GM12878 (cell line): ENCODE results near the gene PLEK2. TPM values are rescaled to one million over a fixed set of nuclear protein-coding genes. Genes with fewer than 3 reads are reported as not detected.

Experiments used
- ATAC-seq: fragments of 200-7000 bp; cut with Tn5 transposase; 3 replicates; pipeline ENCODE4 v1.9.1; 2020; ENCODE audit warnings: mild to moderate bottlenecking, moderate library complexity
- BruUV-seq: library from RNA; stranded (reverse); fragments of 400-500 nt; replicated peaks from 2 replicates; lab custom pipeline; 2021; lab: Mats Ljungman, UMichigan
- CTCF ChIA-PET: fragments of 300-600 bp; sonication (Branson Sonifier 250); formaldehyde crosslinking; extraction: SDS; loops from one replicate; lab custom pipeline; 2021; ENCODE audit warnings: inconsistent platforms; lab: Yijun Ruan, JAX
- POLR2A ChIA-PET: fragments of 350-600 bp; formaldehyde crosslinking; extraction: SDS; loops from one replicate; lab custom pipeline; 2021; ENCODE audit warnings: inconsistent platforms; lab: Charles Lee
- RAD21 ChIA-PET: fragments of 300-600 bp; sonication (Branson Sonifier 250); formaldehyde crosslinking; loops from one replicate; lab custom pipeline; 2023; ENCODE audit warnings: antibody characterized with exemption; ENCODE audit not compliant: unreplicated experiment; lab: Charles Lee
- SMC1A ChIA-PET: fragments of 300-600 bp; sonication (Branson Sonifier 250); formaldehyde crosslinking; loops from one replicate; lab custom pipeline; 2023; ENCODE audit not compliant: unreplicated experiment, uncharacterized antibody; lab: Charles Lee
- DNase-seq: peaks from one replicate; pipeline ENCODE4 v3.0.0-alpha.2; 2011; ENCODE audit warnings: low read depth, low spot score
- FAIRE-seq: peaks from 3 replicates; lab custom pipeline; 2011; peaks lifted over from hg19 to GRCh38; lab: Jason Lieb, UNC
- H2AFZ ChIP-seq: 2 replicates; pipeline ENCODE4 v1.6.0; 2011; ENCODE audit warnings: low read depth, low read length, control low read depth; ENCODE audit not compliant: control insufficient read depth
- H3K27ac ChIP-seq: 2 replicates; pipeline ENCODE4 v1.5.1; 2011; ENCODE audit warnings: control low read depth; ENCODE audit not compliant: control insufficient read depth, insufficient read depth
- H3K27me3 ChIP-seq, 2 experiments: replicated peaks in 1 of 2; 2 replicates each; pipeline versions ENCODE4 v1.6.0 to v1.6.1; 2011; ENCODE audit warnings: low read length in 1 of 2; ENCODE audit not compliant: control insufficient read depth in 2 of 2, insufficient read depth in 2 of 2
- H3K36me3 ChIP-seq, 2 experiments: 2 replicates each; pipeline ENCODE4 v1.5.1; 2011; ENCODE audit warnings: low read length in 1 of 2; ENCODE audit not compliant: control insufficient read depth in 2 of 2, insufficient read depth in 2 of 2
- H3K4me1 ChIP-seq: 2 replicates; pipeline ENCODE4 v1.6.1; 2011; ENCODE audit warnings: mild to moderate bottlenecking, low read length, moderate library complexity, mixed read lengths; ENCODE audit not compliant: control insufficient read depth, insufficient read depth
- H3K4me2 ChIP-seq: 2 replicates; pipeline ENCODE4 v1.6.0; 2011; ENCODE audit warnings: control low read depth; ENCODE audit not compliant: control insufficient read depth, insufficient read depth
- H3K4me3 ChIP-seq: fragments of 200-600 bp; sonication (generic); 2 replicates; pipeline ENCODE4 v1.5.1; 2016
- H3K79me2 ChIP-seq: 2 replicates; pipeline ENCODE4 v1.6.0; 2011; ENCODE audit warnings: low read length; ENCODE audit not compliant: control insufficient read depth, insufficient read depth
- H3K9ac ChIP-seq: 2 replicates; pipeline ENCODE4 v1.8.0; 2011; ENCODE audit warnings: low read length, control low read depth, mixed read lengths; ENCODE audit not compliant: control insufficient read depth, insufficient read depth
- H3K9me3 ChIP-seq: replicated peaks from 3 replicates; pipeline ENCODE4 v1.5.1; 2011; ENCODE audit warnings: mild to moderate bottlenecking, low read length; ENCODE audit not compliant: control insufficient read depth, insufficient read depth
- H4K20me1 ChIP-seq: 2 replicates; pipeline ENCODE4 v1.6.0; 2011; ENCODE audit not compliant: control insufficient read depth, insufficient read depth
- ATF2 ChIP-seq: IDR thresholded peaks from 2 replicates; pipeline ENCODE4 v1.6.1; 2012; ENCODE audit warnings: low read length, inconsistent platforms
- ATF7 ChIP-seq: fragments of 450-650 bp; IDR thresholded peaks from 2 replicates; pipeline ENCODE4 v1.6.1; 2016; ENCODE audit warnings: low read depth, mild to moderate bottlenecking
- CBFB ChIP-seq: IDR thresholded peaks from 2 replicates; pipeline ENCODE4 v1.6.1; 2016; ENCODE audit warnings: antibody characterized with exemption, low read depth
- CUX1 ChIP-seq: IDR thresholded peaks from 2 replicates; pipeline ENCODE4 v1.6.1; 2012; ENCODE audit warnings: improper control_type of control experiment, low read depth, low read length; ENCODE audit not compliant: insufficient replicate concordance
- FOS ChIP-seq: IDR thresholded peaks from 3 replicates; pipeline ENCODE4 v1.6.1; 2011; ENCODE audit warnings: borderline replicate concordance; ENCODE audit not compliant: insufficient read length; ENCODE audit errors: extremely low read depth
- GATAD2B ChIP-seq: fragments of 450-650 bp; conservative IDR thresholded peaks from 2 replicates; pipeline ENCODE4 v1.6.1; 2017; ENCODE audit warnings: low read depth, mild to moderate bottlenecking, moderate library complexity
- KLF5 ChIP-seq: fragments of 450-650 bp; IDR thresholded peaks from 2 replicates; pipeline ENCODE4 v1.6.1; 2014; ENCODE audit warnings: mild to moderate bottlenecking; ENCODE audit not compliant: partially characterized antibody
- MEF2B ChIP-seq: fragments of 450-650 bp; IDR thresholded peaks from 2 replicates; pipeline ENCODE4 v1.6.1; 2018; ENCODE audit warnings: mild to moderate bottlenecking, moderate library complexity; ENCODE audit not compliant: partially characterized antibody, poor library complexity, severe bottlenecking
- MYC ChIP-seq: IDR thresholded peaks from 2 replicates; pipeline ENCODE4 v1.6.1; 2011; ENCODE audit warnings: mild to moderate bottlenecking, low read length, moderate library complexity, inconsistent platforms; ENCODE audit not compliant: insufficient read depth, insufficient replicate concordance, insufficient read length, severe bottlenecking
- PAX5 ChIP-seq: IDR thresholded peaks from 2 replicates; pipeline ENCODE4 v1.6.1; 2011; ENCODE audit warnings: low read depth, low read length, borderline replicate concordance
- RB1 ChIP-seq: fragments of 450-650 bp; formaldehyde crosslinking; IDR thresholded peaks from 2 replicates; pipeline ENCODE4 v1.6.1; 2017; ENCODE audit warnings: mild to moderate bottlenecking, borderline replicate concordance
- RBBP5 ChIP-seq: fragments of 200-600 bp; sonication (generic); conservative IDR thresholded peaks from 2 replicates; pipeline ENCODE4 v1.6.1; 2016
- SMAD1 ChIP-seq: fragments of 450-650 bp; IDR thresholded peaks from 2 replicates; pipeline ENCODE4 v1.6.1; 2018; ENCODE audit warnings: mild to moderate bottlenecking, low read depth; ENCODE audit not compliant: partially characterized antibody
- TBL1XR1 ChIP-seq: IDR thresholded peaks from 2 replicates; pipeline ENCODE4 v1.6.1; 2012; ENCODE audit warnings: low read depth, low read length, improper control_type of control experiment
- ZNF274 ChIP-seq: IDR thresholded peaks from one replicate; pipeline ENCODE4 v1.8.0; 2011; ENCODE audit not compliant: insufficient read length, insufficient read depth
- ZNF622 ChIP-seq: fragments of 450-650 bp; IDR thresholded peaks from 2 replicates; pipeline ENCODE4 v1.6.1; 2017; ENCODE audit warnings: mild to moderate bottlenecking, inconsistent platforms
- WGBS: methylation state at CpG from one replicate; pipeline ENCODE4 v1.1.6; 2016; ENCODE audit warnings: low lambda C conversion rate; ENCODE audit not compliant: insufficient replicate concordance, insufficient coverage; ENCODE audit errors: missing lambda C conversion rate; 5-methylcytosine and 5-hydroxymethylcytosine counted together
- in situ Hi-C: fragments of 300-500 bp; cut with MboI; formaldehyde crosslinking; loops from 9 replicates; pipeline ENCODE4 v1.14.3; 2018; ENCODE audit warnings: mixed read lengths
- intact Hi-C: fragments of 100-400 bp; cut with micrococcal nuclease; formaldehyde crosslinking; loops from one replicate; pipeline ENCODE4 v1.14.2; 2022; ENCODE audit not compliant: unreplicated experiment
- polyA plus RNA-seq, 11 experiments: library from polyadenylated mRNA; depleted of rRNA in 4 of 11; unstranded in 6 of 11; stranded (reverse) in 5 of 11; fragments of >200 nt; fragmentation: Nextera tagmentation in 4 of 11; fragmentation: Illumina TruSeq in 1 of 11; extraction: Ambion mirVana in 4 of 11; extraction: Trizol in 1 of 11; gene quantifications; 1 replicate in 1 of 11; 2 replicates in 10 of 11; pipeline versions ENCODE4 v1.2.1 to v1.2.3, GENCODE V29; 2011 to 2016; ENCODE audit warnings: inconsistent platforms in 2 of 11, missing spikeins in 2 of 11, low read depth in 1 of 11
- total RNA-seq, 4 experiments: library from RNA; depleted of rRNA in 3 of 4; stranded (reverse); fragments of >200 nt in 3 of 4; fragmentation: Illumina TruSeq in 1 of 4; extraction: Trizol in 1 of 4; gene quantifications; 2 replicates each; pipeline versions ENCODE4 v1.2.1 to v1.2.3, GENCODE V29; 2013 to 2021
- TF ChIP-seq, protein P1 (sequence below): IDR thresholded peaks from 2 replicates; pipeline ENCODE4 v1.6.1; 2012; ENCODE audit warnings: low read depth, low read length, improper control_type of control experiment

The PLEK2 gene
- total and polyA plus RNA-seq, 10 of the 15 experiments (the other 5 are each of a cell fraction or from before 2014, with no cell fraction given), result 0.08 to 0.20 TPM; not detected in 8

- in situ Hi-C loops (no loop called here), intact Hi-C loops (no loop called here)
- no peaks in the 10 kb centered on the region for H3K36me3 ChIP-seq
- H4K20me1 ChIP-seq, result no peaks in the 10 kb centered on the region
- ChIA-PET POLR2A (no interaction called here), RAD21 (interaction anchor here (1.2 kb wide), 1 partner anchor 13 kb away, joined by 5 read pairs; no protein-coding TSS in a partner anchor), CTCF (interaction anchor here (1.4 to 21.1 kb wide), 3 partner anchors 14 to 289 kb away, joined by 3 to 583 read pairs (median 52); no protein-coding TSS in a partner anchor), SMC1A (no interaction called here)
- no peak overlapping the region for H3K9ac ChIP-seq
- FAIRE-seq, result no peak
- H3K27ac ChIP-seq, result no peak overlapping the region
- WGBS, result 44% methylated on average over 3 of the region's 3 CpGs
- no peaks in the 10 kb centered on the region for H3K79me2 ChIP-seq
- no peak for ATAC-seq
- no peaks in the 10 kb centered on the region for H3K9me3 ChIP-seq
- no peak overlapping the region for H3K4me2 ChIP-seq
- no peak overlapping the region for H3K4me3 ChIP-seq
- no peaks in the 10 kb centered on the region; a peak in 1 of 4 replicates for H3K27me3 ChIP-seq
- no TSS peak for BruUV-seq
- DNase-seq, result no peak
- no peaks in the 10 kb centered on the region for H3K4me1 ChIP-seq
- H2AFZ ChIP-seq, result no peak overlapping the region
- TF ChIP-seq PAX5 (no peak), KLF5 (no peak), ZNF622 (no peak), FOS (no peak), ATF2 (no peak), CUX1 (no peak), ATF7 (no peak), SMAD1 (no peak), TBL1XR1 (no peak), MYC (no peak), MEF2B (no peak), CBFB (no peak), GATAD2B (no peak), ZNF274 (no peak), RBBP5 (no peak), RB1 (no peak)
- TF ChIP-seq, protein P1, sequence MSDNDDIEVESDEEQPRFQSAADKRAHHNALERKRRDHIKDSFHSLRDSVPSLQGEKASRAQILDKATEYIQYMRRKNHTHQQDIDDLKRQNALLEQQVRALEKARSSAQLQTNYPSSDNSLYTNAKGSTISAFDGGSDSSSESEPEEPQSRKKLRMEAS, result no peak
Observed at GRCh38 chr14:67413806-67414769, 2.1 kb upstream of the PLEK2 start.
